ENCODE data around the gene AFM. TPM values are rescaled to one million over a fixed set of nuclear protein-coding genes. Genes with fewer than 3 reads are reported as not detected.

Gene AFM
- total and polyA plus RNA-seq, 2 of the 8 experiments (the other 6 are each of a cell fraction or from before 2014, with no cell fraction given), result not detected

DNA sequence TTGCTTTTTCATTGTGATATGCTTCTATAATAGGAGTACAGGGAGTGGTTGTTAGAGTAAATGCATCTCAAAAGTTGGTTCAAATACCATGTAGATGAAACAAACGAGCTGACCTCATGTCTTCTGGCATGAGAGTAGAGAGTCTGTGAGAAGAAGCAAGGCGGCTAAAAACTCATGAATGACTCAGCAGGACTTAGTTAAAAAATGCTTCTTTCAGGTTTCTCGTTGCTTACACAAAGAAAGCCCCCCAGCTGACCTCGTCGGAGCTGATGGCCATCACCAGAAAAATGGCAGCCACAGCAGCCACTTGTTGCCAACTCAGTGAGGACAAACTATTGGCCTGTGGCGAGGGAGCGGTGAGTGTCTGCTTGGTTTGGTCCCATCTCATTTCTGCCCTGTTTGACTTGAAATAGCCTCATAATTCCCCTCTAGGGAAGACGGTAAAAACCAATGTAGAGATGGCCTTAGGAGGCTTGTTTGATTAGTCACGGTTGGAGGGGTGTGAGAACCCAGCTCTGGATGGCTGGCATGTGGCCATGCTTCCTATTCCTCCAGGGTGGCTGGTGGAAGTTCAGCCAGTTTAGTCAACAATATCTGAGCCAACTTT lies 31.0 kb upstream of the AFM start:
- H3K27ac ChIP-seq (ENCODE audit: low read depth, low read length), result no peak overlapping the region
- H4K8ac ChIP-seq (ENCODE audit: extremely low read depth, insufficient read depth, low read length), result no peak overlapping the region
- TF ChIP-seq MAFK (IDR thresholded peaks at IDR 0.05; ENCODE audit: low read depth, low read length), result peak; percentile 85
- no peak for TF ChIP-seq BCL11A (IDR thresholded peaks at IDR 0.05; ENCODE audit: low read depth in 2 of 2, low read length in 2 of 2)
- 0 out of 2 replicates have a peak, but pooled peaks have one; percentile 22 for TF ChIP-seq TAF1 (IDR thresholded peaks at IDR 0.05; ENCODE audit: low read depth, low read length)
- no peak for TF ChIP-seq GABPA (IDR thresholded peaks at IDR 0.05; ENCODE audit: borderline replicate concordance, insufficient read depth, low read length)
- TF ChIP-seq, protein P1, sequence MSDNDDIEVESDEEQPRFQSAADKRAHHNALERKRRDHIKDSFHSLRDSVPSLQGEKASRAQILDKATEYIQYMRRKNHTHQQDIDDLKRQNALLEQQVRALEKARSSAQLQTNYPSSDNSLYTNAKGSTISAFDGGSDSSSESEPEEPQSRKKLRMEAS (IDR thresholded peaks at IDR 0.05), result peak; percentile 66
- TF ChIP-seq BACH1 (IDR thresholded peaks at IDR 0.05; ENCODE audit: low read length), result peak; percentile 92
- no peak for TF ChIP-seq HDAC6 (IDR thresholded peaks at IDR 0.05; ENCODE audit: low read depth, low read length)
- TF ChIP-seq EZH2 (IDR thresholded peaks at IDR 0.05; ENCODE audit: low read depth, low read length, severe bottlenecking), result no peak
- no peak for TF ChIP-seq TBP (IDR thresholded peaks at IDR 0.05; ENCODE audit: low read depth, low read length)
- no peak for TF ChIP-seq CEBPB (IDR thresholded peaks at IDR 0.05; ENCODE audit: low read depth, low read length)
- TF ChIP-seq POLR2AphosphoS5 (IDR thresholded peaks at IDR 0.05; ENCODE audit: low read depth, low read length), result no peak
- no peak for TF ChIP-seq PHF8 (conservative IDR thresholded peaks at IDR 0.05; ENCODE audit: low read depth, low read length)
- no peak for TF ChIP-seq NANOG (IDR thresholded peaks at IDR 0.05; ENCODE audit: insufficient read depth, low read depth, low read length, poor library complexity, severe bottlenecking)

More for the DNA sequence above, 31.0 kb upstream of the AFM start:
- Histone ChIP-seq H3K79me1 (ENCODE audit: low read depth, low read length) (no peaks in the 10 kb centered on the region), H4K5ac (ENCODE audit: insufficient read length, low read depth, low read length) (no peak overlapping the region), H3K4me1 (replicated peaks in 1 of 4; ENCODE audit: control insufficient read depth in 3 of 4, insufficient read depth in 4 of 4, low read length in 3 of 4) (peaks cover 5 to 25% (median 14%) of the 10 kb centered on the region in 4 experiments), H3K9ac (replicated peaks in 1 of 4; ENCODE audit: extremely low read depth in 1 of 4, low read depth in 3 of 4, low read length in 3 of 4) (no peak overlapping the region), H3K56ac (replicated peaks; ENCODE audit: insufficient read length, low read depth, low read length) (no peak overlapping the region), H2BK120ac (replicated peaks; ENCODE audit: low read depth, low read length) (peak overlapping the region; percentile 1), H2BK20ac (ENCODE audit: low read length) (peak overlapping the region; percentile 72; the same call in 1 of the 2 replicates), H2AFZ (ENCODE audit: low read length) (0 out of 2 replicates have a peak overlapping the region, but pooled peaks have one; percentile 36), H3K27me3 (replicated peaks in 1 of 4; ENCODE audit: control insufficient read depth in 3 of 4, extremely low read depth in 1 of 4, insufficient read depth in 3 of 4, low read length in 3 of 4) (no peaks in the 10 kb centered on the region), H2BK12ac (ENCODE audit: low read depth, low read length) (0 out of 2 replicates have a peak overlapping the region, but pooled peaks have one; percentile 45), H2BK5ac (ENCODE audit: low read depth, low read length) (peak overlapping the region; percentile 87; the same call in 1 of the 2 replicates), H3K4ac (replicated peaks; ENCODE audit: insufficient read length, low read depth, low read length) (no peak overlapping the region), H3K4me2 (ENCODE audit: insufficient read depth in 1 of 2, low read depth in 2 of 2, low read length in 2 of 2) (0 out of 4 replicates have a peak overlapping the region, but pooled peaks of 1 of the 2 experiments have one; percentile 3), H4K91ac (replicated peaks; ENCODE audit: insufficient read length, low read length) (peak overlapping the region; percentile 16), H3K36me3 (ENCODE audit: control insufficient read depth in 2 of 4, insufficient read depth in 4 of 4, low read length in 3 of 4) (no peaks in the 10 kb centered on the region), H3K4me3 (ENCODE audit: extremely low read depth in 1 of 4, insufficient read depth in 2 of 4, low read depth in 3 of 4, low read length in 4 of 4) (peak overlapping the region in 1 of 4 experiments; percentile 16; a peak in 2 of 8 replicates), H4K20me1 (replicated peaks in 1 of 2; ENCODE audit: control insufficient read depth in 1 of 2, insufficient read depth in 2 of 2, low read length in 2 of 2) (no peaks in the 10 kb centered on the region), H3K9me3 (ENCODE audit: insufficient read depth in 2 of 2, low read depth in 1 of 2, low read length in 1 of 2) (no peaks in the 10 kb centered on the region), H3K23me2 (ENCODE audit: low read depth, low read length) (no peaks in the 10 kb centered on the region), H3K79me2 (ENCODE audit: control insufficient read depth in 1 of 2, insufficient read depth in 2 of 2, low read length in 2 of 2) (no peaks in the 10 kb centered on the region), H3K14ac (ENCODE audit: insufficient read length) (no peak overlapping the region), H3K18ac (ENCODE audit: extremely low read depth, low read length) (no peak overlapping the region), H3K23ac (ENCODE audit: insufficient read length) (no peak overlapping the region), H2AK5ac (ENCODE audit: low read depth, low read length) (no peak overlapping the region), H2BK15ac (ENCODE audit: low read length) (no peak overlapping the region)
- peak; percentile 28 for FAIRE-seq
- 41% methylated on average over 9 of the region's 9 CpGs; no CpG with 5 or more reads in 1 of the 2 experiments for WGBS, 2 experiments (ENCODE audit: extremely low coverage in 1 of 2, insufficient coverage in 1 of 2, insufficient read length in 1 of 2, insufficient replicate concordance in 2 of 2, low coverage in 1 of 2, low lambda C conversion rate in 2 of 2, missing lambda C conversion rate in 1 of 2)
- CTCF ChIA-PET (ENCODE audit: partially characterized antibody), result interaction anchor here (1.3 to 2.0 kb wide), 2 partner anchors 12 to 110 kb away, joined by 4 to 9 read pairs; no protein-coding TSS in a partner anchor
- DNase-seq (ENCODE audit: low read depth in 1 of 2, low spot score in 2 of 2), result peak in 1 of 2 experiments; percentile 51
- POLR2A ChIA-PET (ENCODE audit: partially characterized antibody), result interaction anchor here (0.8 kb wide), 1 partner anchor 42 kb away, joined by 3 read pairs; no protein-coding TSS in a partner anchor
